Adrenal gland (tissue), 12 donors: ENCODE data around the gene RPL36A. TPM values are rescaled to one million over a fixed set of nuclear protein-coding genes. Genes with fewer than 3 reads are reported as not detected.

ENCODE experiments used
- DNase-seq, 7 donors: peaks; one replicate each; pipeline ENCODE4 v3.0.0-alpha.2; 2019 to 2020
- H3K27ac ChIP-seq, 5 donors: fragments of 200-600 bp; sonication (generic) in 4 of 5; 1 replicate in 3 of 5; 2 replicates in 2 of 5; pipeline versions ENCODE4 v1.5.1 to v1.8.0; 2016 to 2020; ENCODE audit warnings: mild to moderate bottlenecking in 1 of 5
- H3K27me3 ChIP-seq: fragments of 200-600 bp; 2 replicates; pipeline ENCODE4 v1.8.0; 2021
- H3K36me3 ChIP-seq, 2 donors: fragments of 200-600 bp; replicated peaks in 1 of 2; 1 replicate in 1 of 2; 2 replicates in 1 of 2; pipeline versions ENCODE4 v1.5.1 to v1.8.0; 2018 to 2022
- H3K4me1 ChIP-seq, 2 donors: fragments of 200-600 bp; replicated peaks in 1 of 2; 1 replicate in 1 of 2; 2 replicates in 1 of 2; pipeline versions ENCODE4 v1.5.1 to v1.8.0; 2018 to 2021
- H3K4me3 ChIP-seq, 4 donors: fragments of 200-600 bp; sonication (generic) in 3 of 4; one replicate each; pipeline ENCODE4 v1.5.1; 2016 to 2018
- H3K9me3 ChIP-seq, 3 donors: fragments of 200-600 bp; sonication (generic) in 1 of 3; replicated peaks in 1 of 3; 1 replicate in 2 of 3; 2 replicates in 1 of 3; pipeline versions ENCODE4 v1.5.1 to v1.8.0; 2016 to 2021
- POLR2A ChIP-seq, 2 donors: fragments of 450-650 bp; IDR thresholded peaks; one replicate each; pipeline ENCODE4 v1.6.1; 2017; ENCODE audit warnings: antibody characterized with exemption in 2 of 2, mild to moderate bottlenecking in 2 of 2, moderate library complexity in 1 of 2
- WGBS, 4 donors: extraction: QIAGEN DNeasy Blood & Tissue Kit in 2 of 4; methylation state at CpG; one replicate each; pipeline versions ENCODE4 v1.1.5 to v1.1.7; 2013 to 2017; 5-methylcytosine and 5-hydroxymethylcytosine counted together
- intact Hi-C, 2 donors: fragments of 100-400 bp; cut with DNase I; formaldehyde crosslinking; loops; one replicate each; pipeline versions ENCODE4 v1.14.1 to v1.15.0; 2022 to 2023
- polyA plus RNA-seq, 3 donors: library from polyadenylated mRNA; stranded (reverse); fragments of 200-250 nt in 2 of 3; fragments of 350-450 nt in 1 of 3; fragmentation: Illumina TruSeq in 1 of 3; extraction: RNeasy Lipid Tissue Mini Kit (QIAGEN cat#74804) in 1 of 3; gene quantifications; one replicate each; pipeline ENCODE4 v1.2.3, GENCODE V29; 2013 to 2014
- total RNA-seq, 9 donors: library from RNA; depleted of rRNA in 4 of 9; stranded (reverse); fragments of >200 nt in 4 of 9; fragments of 120-200 nt in 1 of 9; fragmentation: NEBNext Ultra II Directional in 1 of 9; extraction: Animal tissue kit (Norgen Biotek cat#: 25700) in 1 of 9; gene quantifications; one replicate each; pipeline versions ENCODE4 v1.1.0 to v1.2.4, GENCODE V29; 2013 to 2023
- TF ChIP-seq, protein P1 (sequence below), 6 experiments: fragments of 450-650 bp in 4 of 6; fragments of 200-600 bp in 2 of 6; sonication (generic) in 1 of 6; IDR thresholded peaks; 1 replicate in 5 of 6; 2 replicates in 1 of 6; pipeline versions ENCODE4 v1.5.1 to v1.8.0; 2016 to 2021; ENCODE audit warnings: antibody characterized with exemption in 6 of 6, mild to moderate bottlenecking in 2 of 6, moderate library complexity in 1 of 6
- donor health status: healthy with polysubstance abuse.
- donor health status: Bipolar disorder and iron deficiency.
- donor health status: DM: yes; HTN: yes; CAD: no.
- donor health status: DM: no; HTN: no; CAD: no.
- donor health status: DM: no; HTN: no; CAD: no.
- donor health status: DM: yes; HTN: yes; CAD: no.

The RPL36A gene
- total and polyA plus RNA-seq, 12 donors: 122 to 3,551 (median 851) TPM

DNA sequence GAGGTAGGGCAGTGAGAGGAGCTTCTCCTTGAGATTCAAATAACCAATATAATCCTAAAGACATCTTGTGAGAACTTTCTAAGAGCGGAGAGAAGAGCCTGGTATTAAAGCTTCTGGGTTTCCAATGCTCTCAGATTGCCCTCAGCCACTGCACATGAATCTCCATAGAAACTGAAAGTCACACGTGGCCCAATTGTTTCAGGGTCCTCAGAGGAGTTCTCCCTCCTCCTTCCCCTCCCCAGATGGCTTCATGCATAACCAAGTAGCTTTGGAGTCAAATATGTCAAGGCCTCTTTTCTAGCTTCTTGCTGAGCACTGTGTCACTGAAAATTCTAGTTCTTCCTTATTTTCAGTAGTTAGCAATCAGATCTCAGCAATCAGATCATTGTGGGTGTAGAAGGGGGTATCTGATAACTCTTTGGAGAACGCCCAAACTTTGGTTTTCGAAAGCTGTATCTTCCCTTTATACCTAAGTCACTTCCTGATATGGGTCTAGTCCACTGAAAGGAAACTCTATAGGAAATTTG, 7.1 kb upstream of the RPL36A start:
- Histone ChIP-seq H3K9me3 (no peaks in the 10 kb centered on the region), H3K4me3 (no peak overlapping the region), H3K27ac (no peak overlapping the region), H3K4me1 (no peaks in the 10 kb centered on the region), H3K27me3 (no peaks in the 10 kb centered on the region), H3K36me3 (no peaks in the 10 kb centered on the region)
- no peak for DNase-seq
- intact Hi-C loops: no loop called here
- TF ChIP-seq, protein P1, sequence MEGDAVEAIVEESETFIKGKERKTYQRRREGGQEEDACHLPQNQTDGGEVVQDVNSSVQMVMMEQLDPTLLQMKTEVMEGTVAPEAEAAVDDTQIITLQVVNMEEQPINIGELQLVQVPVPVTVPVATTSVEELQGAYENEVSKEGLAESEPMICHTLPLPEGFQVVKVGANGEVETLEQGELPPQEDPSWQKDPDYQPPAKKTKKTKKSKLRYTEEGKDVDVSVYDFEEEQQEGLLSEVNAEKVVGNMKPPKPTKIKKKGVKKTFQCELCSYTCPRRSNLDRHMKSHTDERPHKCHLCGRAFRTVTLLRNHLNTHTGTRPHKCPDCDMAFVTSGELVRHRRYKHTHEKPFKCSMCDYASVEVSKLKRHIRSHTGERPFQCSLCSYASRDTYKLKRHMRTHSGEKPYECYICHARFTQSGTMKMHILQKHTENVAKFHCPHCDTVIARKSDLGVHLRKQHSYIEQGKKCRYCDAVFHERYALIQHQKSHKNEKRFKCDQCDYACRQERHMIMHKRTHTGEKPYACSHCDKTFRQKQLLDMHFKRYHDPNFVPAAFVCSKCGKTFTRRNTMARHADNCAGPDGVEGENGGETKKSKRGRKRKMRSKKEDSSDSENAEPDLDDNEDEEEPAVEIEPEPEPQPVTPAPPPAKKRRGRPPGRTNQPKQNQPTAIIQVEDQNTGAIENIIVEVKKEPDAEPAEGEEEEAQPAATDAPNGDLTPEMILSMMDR (IDR thresholded peaks at IDR 0.05): no peak
- no peak for TF ChIP-seq POLR2A (IDR thresholded peaks at IDR 0.05)
- 51 to 64% (median 57%) methylated on average over 3 to 4 of the region's 4 CpGs for WGBS, 4 donors

DNA sequence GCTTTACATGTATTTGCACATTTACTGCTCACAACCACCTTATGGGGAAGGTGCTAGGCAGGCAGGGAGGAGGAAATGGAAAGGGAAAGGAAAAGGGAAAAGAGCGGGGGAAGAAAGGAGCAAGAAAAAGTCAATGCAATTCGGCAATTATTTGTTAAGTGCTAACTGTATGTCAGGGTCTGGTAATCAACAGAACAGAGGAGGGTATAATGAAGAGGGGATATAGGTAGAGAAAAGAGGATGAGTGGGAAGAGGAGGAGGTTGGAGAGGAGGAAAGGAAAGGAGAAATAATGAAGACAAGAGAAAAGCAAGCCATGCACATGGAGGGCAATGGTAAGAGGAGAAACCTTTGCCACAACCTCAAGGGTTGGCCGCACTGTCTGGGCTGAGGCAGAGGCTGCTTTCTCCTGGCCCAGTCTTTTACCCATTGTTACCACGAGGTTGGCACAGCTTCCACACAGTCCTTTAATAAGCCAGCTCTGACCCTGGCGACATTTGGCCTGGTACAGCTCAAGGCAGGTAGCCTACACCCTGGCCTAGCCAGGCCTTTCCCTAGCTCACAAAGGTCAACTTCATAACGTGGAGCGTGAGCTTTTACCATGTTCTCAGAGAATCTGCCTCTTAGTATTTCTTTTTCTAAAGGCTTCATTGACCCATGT, 5.7 kb upstream of the RPL36A start:
- TF ChIP-seq, protein P1 (IDR thresholded peaks at IDR 0.05): no peak
- TF ChIP-seq POLR2A (IDR thresholded peaks at IDR 0.05): no peak
- Histone ChIP-seq H3K4me1 (no peaks in the 10 kb centered on the region), H3K27ac (no peak overlapping the region), H3K27me3 (no peaks in the 10 kb centered on the region), H3K9me3 (no peaks in the 10 kb centered on the region), H3K4me3 (no peak overlapping the region), H3K36me3 (no peaks in the 10 kb centered on the region)
- intact Hi-C loops: no loop called here
- WGBS, 4 donors: 66 to 82% (median 75%) methylated on average over 7 of the region's 7 CpGs
- no peak for DNase-seq

DNA sequence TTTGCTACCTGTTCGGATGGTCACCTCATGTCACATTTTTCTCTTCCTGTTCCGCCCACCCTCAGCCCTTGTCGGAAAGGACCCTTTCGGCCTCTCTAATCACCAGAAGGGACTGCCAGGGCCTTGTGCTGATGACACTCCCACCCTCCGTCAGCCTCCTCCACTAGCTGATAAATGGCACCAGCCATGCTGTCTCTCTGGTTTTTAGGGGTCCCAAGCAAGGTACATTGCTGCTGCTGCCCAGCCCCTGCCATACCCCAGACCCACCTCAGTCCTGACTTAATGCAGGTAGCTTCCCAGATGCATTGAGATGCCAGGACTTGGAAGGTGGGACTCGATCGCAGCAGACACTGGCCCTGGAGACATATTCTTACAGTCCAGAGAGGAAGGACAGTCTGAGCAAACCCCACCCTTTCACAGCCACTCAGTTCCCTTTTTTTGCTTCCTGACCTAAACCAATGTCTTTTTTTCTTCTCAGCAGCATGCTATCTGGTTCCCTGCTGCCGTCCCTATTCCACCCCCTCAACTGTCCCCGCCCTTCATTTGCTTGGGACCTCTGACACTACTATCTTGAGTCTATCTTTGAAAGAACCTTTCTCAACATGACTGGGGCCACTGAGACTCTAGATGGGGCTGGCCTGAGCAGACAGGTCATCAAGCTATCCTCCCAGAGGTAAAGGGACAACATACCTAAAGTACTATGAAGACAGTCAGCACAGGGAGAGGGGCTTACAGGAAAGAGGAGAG, 4.8 kb upstream of the RPL36A start, which contains the start of gene BTK:
Gene BTK (minus strand): TSS at position 397 of the 747 bp plus-strand sequence. CDS start 10,907 bp downstream, outside the sequence.
- no peak within 1 kb of the TSS for H3K4me3 ChIP-seq
- H3K36me3 ChIP-seq: no peaks in the 10 kb centered on the region
- no peak for TF ChIP-seq POLR2A (IDR thresholded peaks at IDR 0.05)
- TF ChIP-seq, protein P1 (IDR thresholded peaks at IDR 0.05): no peak
- intact Hi-C loops: no loop called here
- no peaks in the 10 kb centered on the region for H3K9me3 ChIP-seq
- no peaks in the 10 kb centered on the region for H3K27me3 ChIP-seq
- WGBS, 4 donors: 56 to 75% (median 67%) methylated on average over 7 to 9 of the region's 9 CpGs
- no peak for DNase-seq
- peak within 1 kb of the TSS in 1 of 5 donors; percentile 40 for H3K27ac ChIP-seq
- no peaks in the 10 kb centered on the region for H3K4me1 ChIP-seq

- Histone ChIP-seq H3K36me3 (no peaks in the 10 kb centered on the region), H3K4me1 (no peaks in the 10 kb centered on the region), H3K27me3 (no peaks in the 10 kb centered on the region), H3K27ac (no peak overlapping the region), H3K4me3 (no peak overlapping the region), H3K9me3 (no peaks in the 10 kb centered on the region)
- intact Hi-C loops: no loop called here
- 58 to 92% (median 75%) methylated on average over 3 to 6 of the region's 6 CpGs for WGBS, 4 donors
- TF ChIP-seq POLR2A (IDR thresholded peaks at IDR 0.05): no peak
- TF ChIP-seq, protein P1 (IDR thresholded peaks at IDR 0.05): no peak
- no peak for DNase-seq
Measured at GRCh38 chrX:101386542-101386885, 4.3 kb upstream of the RPL36A start.
